GM06990 (cell line): ENCODE data around the gene ATXN7L1.

Experiments used
- DNase-seq: peaks from one replicate; pipeline ENCODE4 v3.0.0-alpha.2; 2011; ENCODE audit not compliant: insufficient read length; ENCODE audit errors: extremely low read depth
- H3K27me3 ChIP-seq: replicated peaks from 2 replicates; pipeline ENCODE4 v1.6.0; 2011; ENCODE audit warnings: low read length; ENCODE audit not compliant: control insufficient read depth, insufficient read depth
- H3K36me3 ChIP-seq: 2 replicates; pipeline ENCODE4 v1.5.1; 2011; ENCODE audit warnings: low read length; ENCODE audit not compliant: control insufficient read depth, insufficient read depth
- H3K4me3 ChIP-seq: replicated peaks from 2 replicates; pipeline ENCODE4 v1.5.1; 2011; ENCODE audit warnings: low read depth, mild to moderate bottlenecking, control low read depth, low read length
- TF ChIP-seq, protein P1 (sequence below): IDR thresholded peaks from 2 replicates; pipeline ENCODE4 v1.5.1; 2011; ENCODE audit warnings: low read length, control low read depth, mild to moderate bottlenecking, inconsistent platforms; ENCODE audit not compliant: insufficient read depth, poor library complexity, severe bottlenecking

The ATXN7L1 gene

DNA sequence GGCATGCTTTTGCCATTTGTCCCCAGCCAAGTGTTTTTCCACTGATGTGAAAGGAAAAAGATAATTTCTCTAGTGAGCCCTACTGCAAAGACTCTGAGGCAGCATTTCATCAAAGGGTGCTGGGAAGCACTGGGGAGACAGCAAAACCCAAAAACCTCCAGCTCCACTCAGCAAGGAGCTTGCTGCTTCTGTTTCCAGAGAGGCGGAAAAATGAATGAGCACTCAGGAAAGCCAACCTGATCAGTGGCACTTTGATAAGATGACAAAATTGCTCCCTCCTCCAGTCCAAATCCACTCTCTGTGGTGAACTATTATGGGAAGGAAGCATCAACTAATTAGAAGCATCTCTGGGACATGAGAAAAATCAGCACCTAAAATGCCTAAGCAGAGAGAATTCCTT lies 68.2 kb downstream of the ATXN7L1 start:
- no peaks in the 10 kb centered on the region for H3K36me3 ChIP-seq
- H3K4me3 ChIP-seq, result no peak overlapping the region
- H3K27me3 ChIP-seq, result no peaks in the 10 kb centered on the region
- no peak for DNase-seq
- TF ChIP-seq, protein P1, sequence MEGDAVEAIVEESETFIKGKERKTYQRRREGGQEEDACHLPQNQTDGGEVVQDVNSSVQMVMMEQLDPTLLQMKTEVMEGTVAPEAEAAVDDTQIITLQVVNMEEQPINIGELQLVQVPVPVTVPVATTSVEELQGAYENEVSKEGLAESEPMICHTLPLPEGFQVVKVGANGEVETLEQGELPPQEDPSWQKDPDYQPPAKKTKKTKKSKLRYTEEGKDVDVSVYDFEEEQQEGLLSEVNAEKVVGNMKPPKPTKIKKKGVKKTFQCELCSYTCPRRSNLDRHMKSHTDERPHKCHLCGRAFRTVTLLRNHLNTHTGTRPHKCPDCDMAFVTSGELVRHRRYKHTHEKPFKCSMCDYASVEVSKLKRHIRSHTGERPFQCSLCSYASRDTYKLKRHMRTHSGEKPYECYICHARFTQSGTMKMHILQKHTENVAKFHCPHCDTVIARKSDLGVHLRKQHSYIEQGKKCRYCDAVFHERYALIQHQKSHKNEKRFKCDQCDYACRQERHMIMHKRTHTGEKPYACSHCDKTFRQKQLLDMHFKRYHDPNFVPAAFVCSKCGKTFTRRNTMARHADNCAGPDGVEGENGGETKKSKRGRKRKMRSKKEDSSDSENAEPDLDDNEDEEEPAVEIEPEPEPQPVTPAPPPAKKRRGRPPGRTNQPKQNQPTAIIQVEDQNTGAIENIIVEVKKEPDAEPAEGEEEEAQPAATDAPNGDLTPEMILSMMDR, result no peak

DNA sequence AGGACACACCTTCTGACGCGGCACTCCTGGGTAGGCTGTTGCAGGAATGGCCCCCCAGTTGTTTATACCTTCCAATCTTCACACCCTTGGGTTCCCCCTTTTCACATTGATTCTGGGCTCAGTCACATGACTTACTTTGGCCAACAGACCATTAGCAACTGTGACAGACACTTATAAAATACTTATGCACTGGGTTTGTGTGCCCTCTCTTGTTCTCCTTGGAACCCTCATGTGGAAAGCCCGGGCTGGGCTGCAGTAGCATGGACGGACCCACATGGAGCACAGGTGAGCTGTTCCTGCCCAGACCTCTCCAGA lies 69.0 kb downstream of the ATXN7L1 start:
- H3K27me3 ChIP-seq, result no peaks in the 10 kb centered on the region
- H3K36me3 ChIP-seq, result no peaks in the 10 kb centered on the region
- no peak overlapping the region for H3K4me3 ChIP-seq
- TF ChIP-seq, protein P1, result no peak
- no peak for DNase-seq

DNA sequence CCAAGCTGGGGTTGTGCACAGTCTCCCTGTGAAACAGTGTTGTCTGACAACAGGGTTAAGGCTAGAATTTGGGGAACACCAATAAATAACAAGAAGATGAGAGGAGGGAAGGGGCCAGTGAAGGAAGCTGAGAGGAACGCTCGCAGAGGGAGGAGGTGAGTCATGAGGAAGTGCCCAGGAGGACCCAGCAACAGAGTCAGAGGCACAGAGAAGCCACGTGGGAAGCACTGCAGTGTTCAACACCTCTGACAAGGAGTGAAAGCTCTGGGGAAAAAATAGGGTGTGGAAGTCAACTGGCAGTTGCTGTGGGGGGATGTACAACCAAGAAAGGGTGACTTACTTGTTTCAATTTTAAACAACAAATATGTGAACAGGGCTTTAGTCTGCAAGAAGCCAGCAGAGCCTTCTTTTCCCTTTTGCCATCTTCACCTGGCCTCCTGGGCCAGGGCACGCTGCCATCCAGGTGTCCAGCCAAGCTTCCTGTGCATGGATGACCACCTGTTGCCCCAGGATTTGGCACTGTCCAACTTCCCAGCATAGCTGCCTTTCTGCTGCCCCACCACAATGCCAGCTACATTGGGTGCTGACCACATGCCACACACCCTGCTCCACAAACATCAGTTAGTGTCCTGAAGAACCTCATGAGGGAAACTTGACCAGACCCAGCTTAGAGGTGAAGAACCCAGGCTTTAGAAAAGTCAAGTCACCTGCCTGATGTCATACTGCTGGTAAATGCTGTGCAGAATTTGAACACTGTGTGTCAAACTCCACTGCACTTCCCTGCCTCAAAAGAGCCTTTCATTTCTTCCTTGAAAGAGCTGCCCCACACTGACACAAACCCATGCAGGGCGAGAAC lies 69.6 kb downstream of the ATXN7L1 start:
- H3K36me3 ChIP-seq, result no peaks in the 10 kb centered on the region
- TF ChIP-seq, protein P1, result no peak
- DNase-seq, result peak; percentile 65
- H3K4me3 ChIP-seq, result no peak overlapping the region
- no peaks in the 10 kb centered on the region for H3K27me3 ChIP-seq

DNA sequence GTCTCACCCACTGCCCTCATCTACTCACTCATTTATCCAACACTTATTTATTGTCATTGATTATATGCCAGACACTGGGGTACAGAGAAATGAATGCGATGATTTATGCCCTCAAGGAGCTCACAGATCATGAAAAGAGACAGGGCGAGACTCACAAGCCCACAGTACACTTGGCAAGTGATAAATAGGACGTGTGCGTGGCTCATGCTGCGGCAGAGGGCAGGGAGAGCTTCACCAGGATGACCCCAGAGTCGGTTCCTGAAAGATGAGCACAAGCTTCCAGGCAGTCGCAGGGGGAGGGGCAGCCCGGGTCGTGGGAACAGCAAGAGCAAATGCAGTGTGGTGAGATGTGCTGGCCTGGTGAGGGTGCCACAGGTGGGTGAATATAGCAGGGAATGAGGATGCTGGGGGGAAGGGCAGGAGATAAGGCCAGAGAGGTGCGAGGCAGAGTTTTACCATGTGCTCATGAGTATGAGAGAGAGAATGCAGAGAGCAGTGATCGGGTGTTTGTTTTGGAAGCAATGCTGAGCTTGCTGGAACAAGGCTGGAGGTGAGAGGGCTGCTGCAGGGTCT lies 70.9 kb downstream of the ATXN7L1 start:
- Histone ChIP-seq H3K27me3 (no peaks in the 10 kb centered on the region), H3K36me3 (no peaks in the 10 kb centered on the region), H3K4me3 (no peak overlapping the region)
- DNase-seq, result no peak
- TF ChIP-seq, protein P1, result no peak

DNA sequence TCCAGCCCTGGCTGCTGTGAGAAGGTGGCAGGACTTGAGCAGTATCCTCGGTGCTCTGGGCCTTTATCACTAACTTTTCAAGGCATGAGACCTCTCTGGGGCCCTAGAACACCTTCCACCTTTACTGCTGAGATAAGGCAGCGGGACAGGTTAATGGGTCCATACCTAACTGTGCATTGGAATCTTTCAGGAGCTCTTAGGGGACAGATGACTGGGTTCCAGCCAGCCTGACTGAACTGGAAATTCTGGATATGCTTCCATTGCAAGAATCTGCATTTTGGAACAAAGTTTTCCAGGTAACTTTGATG lies 73.0 kb downstream of the ATXN7L1 start:
- TF ChIP-seq, protein P1, result no peak
- H3K4me3 ChIP-seq, result no peak overlapping the region
- no peak for DNase-seq
- H3K27me3 ChIP-seq, result no peaks in the 10 kb centered on the region; the same call in 1 of the 2 replicates
- no peaks in the 10 kb centered on the region for H3K36me3 ChIP-seq
